DND-41 (cell line): ENCODE results near the gene NFKB1.

ENCODE experiments used
- ATAC-seq: fragments of 200-7000 bp; cut with Tn5 transposase; 3 replicates; pipeline ENCODE4 v1.9.1; 2021; ENCODE audit warnings: low read depth; ENCODE audit not compliant: insufficient read depth
- DNase-seq: peaks from one replicate; pipeline ENCODE4 v3.0.0-alpha.2; 2020
- H2AFZ ChIP-seq: 2 replicates; pipeline ENCODE4 v1.6.0; 2012; ENCODE audit warnings: low read depth, low read length
- H3K27ac ChIP-seq: 2 replicates; pipeline ENCODE4 v1.5.1; 2012; ENCODE audit warnings: low read length, inconsistent platforms
- H3K27me3 ChIP-seq: fragments of 200-600 bp; sonication (generic); 2 replicates; pipeline ENCODE4 v1.6.0; 2012; ENCODE audit warnings: low read length, mild to moderate bottlenecking, inconsistent platforms; ENCODE audit not compliant: insufficient read depth, poor library complexity
- H3K36me3 ChIP-seq: 2 replicates; pipeline ENCODE4 v1.5.1; 2012; ENCODE audit warnings: low read length, inconsistent platforms; ENCODE audit not compliant: insufficient read depth
- H3K4me1 ChIP-seq: 2 replicates; pipeline ENCODE4 v1.5.1; 2012; ENCODE audit warnings: mild to moderate bottlenecking, low read length; ENCODE audit not compliant: insufficient read depth
- H3K4me2 ChIP-seq: 2 replicates; pipeline ENCODE4 v1.6.0; 2012; ENCODE audit warnings: mild to moderate bottlenecking, moderate library complexity, low read length, inconsistent platforms; ENCODE audit not compliant: insufficient read depth
- H3K4me3 ChIP-seq, 2 experiments: fragments of 200-600 bp in 1 of 2; shearing (Covaris generic) in 1 of 2; 2 replicates each; pipeline ENCODE4 v1.5.1; 2012 to 2016; ENCODE audit warnings: inconsistent platforms in 2 of 2, low read length in 2 of 2, mild to moderate bottlenecking in 2 of 2, low read depth in 1 of 2, moderate library complexity in 1 of 2
- H3K79me2 ChIP-seq: 2 replicates; pipeline ENCODE4 v1.6.0; 2012; ENCODE audit warnings: low read length, inconsistent platforms; ENCODE audit not compliant: insufficient read depth
- H3K9ac ChIP-seq: 2 replicates; pipeline ENCODE4 v1.6.0; 2012; ENCODE audit warnings: low read depth, mild to moderate bottlenecking, inconsistent platforms, low read length, moderate library complexity
- H3K9me3 ChIP-seq: 2 replicates; pipeline ENCODE4 v1.5.1; 2012; ENCODE audit warnings: low read length, moderate library complexity, mild to moderate bottlenecking, inconsistent platforms; ENCODE audit not compliant: insufficient read depth, severe bottlenecking
- H4K20me1 ChIP-seq: 2 replicates; pipeline ENCODE4 v1.6.0; 2012; ENCODE audit warnings: low read length; ENCODE audit not compliant: insufficient read depth
- EZH2 ChIP-seq: IDR thresholded peaks from 3 replicates; pipeline ENCODE4 v1.6.1; 2012; ENCODE audit warnings: borderline replicate concordance, low read depth, mild to moderate bottlenecking, moderate library complexity, low read length, inconsistent platforms; ENCODE audit not compliant: severe bottlenecking
- TF ChIP-seq, protein P1 (sequence below): IDR thresholded peaks from 2 replicates; pipeline ENCODE4 v1.5.1; 2012; ENCODE audit warnings: borderline replicate concordance, low read length, moderate library complexity, mild to moderate bottlenecking; ENCODE audit not compliant: poor library complexity, severe bottlenecking; ENCODE audit errors: extremely low read depth

NFKB1 gene

DNA sequence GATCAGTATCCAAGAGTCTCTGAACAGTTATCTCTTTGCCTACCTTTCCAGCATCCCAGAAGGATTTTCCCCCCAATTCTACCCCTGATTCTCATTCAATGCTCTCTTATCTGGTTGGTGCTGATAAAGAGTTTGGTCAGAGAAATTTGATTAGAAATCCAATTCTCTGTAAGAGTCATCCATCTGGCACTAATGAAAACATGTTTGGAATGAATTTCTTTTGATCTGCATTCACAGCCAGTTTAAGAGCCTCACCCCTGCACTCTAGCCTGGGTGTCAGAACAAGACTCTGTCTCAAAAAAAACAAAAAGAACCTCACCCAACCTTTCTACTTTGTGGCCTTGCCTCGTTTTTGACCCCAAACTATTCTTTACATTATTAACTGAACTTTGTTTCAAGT, 137.5 kb downstream of the NFKB1 start:
- no peak overlapping the region for H3K4me3 ChIP-seq
- H3K27me3 ChIP-seq, result no peaks in the 10 kb centered on the region
- no peak for DNase-seq
- H3K79me2 ChIP-seq, result no peaks in the 10 kb centered on the region
- H3K4me1 ChIP-seq, result no peaks in the 10 kb centered on the region
- ATAC-seq, result no peak
- peaks cover 18% of the 10 kb centered on the region for H3K36me3 ChIP-seq
- H3K27ac ChIP-seq, result no peak overlapping the region
- no peaks in the 10 kb centered on the region for H4K20me1 ChIP-seq
- no peak overlapping the region for H3K9ac ChIP-seq
- TF ChIP-seq, protein P1, sequence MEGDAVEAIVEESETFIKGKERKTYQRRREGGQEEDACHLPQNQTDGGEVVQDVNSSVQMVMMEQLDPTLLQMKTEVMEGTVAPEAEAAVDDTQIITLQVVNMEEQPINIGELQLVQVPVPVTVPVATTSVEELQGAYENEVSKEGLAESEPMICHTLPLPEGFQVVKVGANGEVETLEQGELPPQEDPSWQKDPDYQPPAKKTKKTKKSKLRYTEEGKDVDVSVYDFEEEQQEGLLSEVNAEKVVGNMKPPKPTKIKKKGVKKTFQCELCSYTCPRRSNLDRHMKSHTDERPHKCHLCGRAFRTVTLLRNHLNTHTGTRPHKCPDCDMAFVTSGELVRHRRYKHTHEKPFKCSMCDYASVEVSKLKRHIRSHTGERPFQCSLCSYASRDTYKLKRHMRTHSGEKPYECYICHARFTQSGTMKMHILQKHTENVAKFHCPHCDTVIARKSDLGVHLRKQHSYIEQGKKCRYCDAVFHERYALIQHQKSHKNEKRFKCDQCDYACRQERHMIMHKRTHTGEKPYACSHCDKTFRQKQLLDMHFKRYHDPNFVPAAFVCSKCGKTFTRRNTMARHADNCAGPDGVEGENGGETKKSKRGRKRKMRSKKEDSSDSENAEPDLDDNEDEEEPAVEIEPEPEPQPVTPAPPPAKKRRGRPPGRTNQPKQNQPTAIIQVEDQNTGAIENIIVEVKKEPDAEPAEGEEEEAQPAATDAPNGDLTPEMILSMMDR, result no peak
- no peak for TF ChIP-seq EZH2
- H3K9me3 ChIP-seq, result no peaks in the 10 kb centered on the region
- H2AFZ ChIP-seq, result no peak overlapping the region
- no peak overlapping the region for H3K4me2 ChIP-seq

DNA sequence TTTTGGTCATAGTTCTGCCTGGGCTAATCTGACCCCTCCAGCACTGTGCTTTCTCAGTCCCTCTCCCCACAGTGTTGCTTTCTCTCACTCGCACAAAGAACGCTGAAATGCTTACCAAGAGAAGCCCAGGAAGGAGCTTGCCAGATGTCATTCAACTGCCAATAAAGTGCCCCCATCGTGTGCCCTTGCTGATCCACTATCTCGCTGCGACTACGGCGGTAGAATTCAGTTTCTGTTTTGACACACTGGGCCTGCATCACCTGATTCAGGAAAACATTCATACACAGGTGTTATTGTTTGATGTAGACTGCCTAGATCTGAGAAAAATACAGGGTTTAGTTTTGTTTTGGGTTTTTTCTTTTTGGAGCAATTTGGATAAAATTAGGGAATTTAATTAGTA, 138.4 kb downstream of the NFKB1 start:
- peak; percentile 55 for ATAC-seq
- no peak overlapping the region for H3K27ac ChIP-seq
- no peak overlapping the region for H3K4me2 ChIP-seq
- H3K36me3 ChIP-seq, result peaks cover 14% of the 10 kb centered on the region
- no peak for DNase-seq
- H3K9ac ChIP-seq, result no peak overlapping the region
- no peaks in the 10 kb centered on the region for H3K79me2 ChIP-seq
- no peak overlapping the region for H2AFZ ChIP-seq
- H3K4me1 ChIP-seq, result no peaks in the 10 kb centered on the region
- H3K4me3 ChIP-seq, result no peak overlapping the region
- H3K9me3 ChIP-seq, result no peaks in the 10 kb centered on the region
- no peaks in the 10 kb centered on the region for H3K27me3 ChIP-seq
- H4K20me1 ChIP-seq, result no peaks in the 10 kb centered on the region
- TF ChIP-seq, protein P1, result no peak
- TF ChIP-seq EZH2, result no peak

DNA sequence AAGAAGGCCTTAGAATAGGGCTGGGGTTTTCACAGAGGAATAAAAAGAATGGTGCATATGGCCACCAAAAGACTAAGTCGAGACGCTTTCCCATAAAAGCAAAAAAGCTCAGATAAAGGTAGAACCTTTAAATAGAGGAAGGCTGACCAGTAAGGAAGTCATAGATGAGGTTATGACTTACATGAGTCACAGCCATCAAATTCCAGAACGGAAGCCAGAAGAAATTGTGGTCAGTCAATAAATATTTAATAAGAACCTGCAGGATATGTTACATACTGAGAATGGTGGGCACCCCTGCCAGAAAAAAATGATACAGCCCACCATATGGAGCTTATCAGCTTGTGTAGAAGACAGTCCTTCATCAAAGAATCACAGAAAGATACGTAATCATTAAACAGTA, 139.5 kb downstream of the NFKB1 start:
- no peak overlapping the region for H3K27ac ChIP-seq
- H3K4me2 ChIP-seq, result no peak overlapping the region
- H4K20me1 ChIP-seq, result no peaks in the 10 kb centered on the region
- H3K36me3 ChIP-seq, result peaks cover 11% of the 10 kb centered on the region; the same call in 1 of the 2 replicates
- no peaks in the 10 kb centered on the region for H3K27me3 ChIP-seq
- TF ChIP-seq, protein P1, result no peak
- TF ChIP-seq EZH2, result no peak
- ATAC-seq (no peak), DNase-seq (no peak)
- H3K4me1 ChIP-seq, result no peaks in the 10 kb centered on the region
- H3K79me2 ChIP-seq, result no peaks in the 10 kb centered on the region
- H2AFZ ChIP-seq, result no peak overlapping the region
- H3K9ac ChIP-seq, result no peak overlapping the region
- H3K9me3 ChIP-seq, result no peaks in the 10 kb centered on the region
- no peak overlapping the region for H3K4me3 ChIP-seq

DNA sequence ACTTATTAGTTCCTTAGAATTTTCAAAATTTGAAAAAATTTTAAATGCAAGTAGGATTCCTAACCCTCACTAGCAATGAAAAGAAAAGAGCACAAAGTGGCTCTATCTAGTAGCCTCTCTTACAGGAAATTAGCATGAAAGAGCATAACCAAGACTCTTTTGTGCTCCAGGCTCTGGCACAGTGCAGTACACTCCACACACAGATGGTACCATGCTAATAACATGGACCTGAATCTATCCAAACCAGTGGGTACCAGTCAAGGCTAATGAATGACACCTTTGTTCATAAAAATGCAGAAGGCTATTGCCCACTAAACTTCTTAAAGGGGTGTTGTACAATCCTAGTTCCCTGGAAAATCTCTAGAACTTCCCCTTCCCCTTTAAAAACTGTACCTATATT, 140.6 kb downstream of the NFKB1 start:
- Histone ChIP-seq H3K36me3 (peaks cover 9% of the 10 kb centered on the region; the same call in 1 of the 2 replicates), H4K20me1 (no peaks in the 10 kb centered on the region), H3K9me3 (no peaks in the 10 kb centered on the region), H2AFZ (no peak overlapping the region), H3K9ac (no peak overlapping the region), H3K79me2 (no peaks in the 10 kb centered on the region), H3K4me3 (no peak overlapping the region), H3K4me1 (no peaks in the 10 kb centered on the region), H3K27ac (no peak overlapping the region), H3K27me3 (no peaks in the 10 kb centered on the region), H3K4me2 (no peak overlapping the region)
- no peak for DNase-seq
- no peak for TF ChIP-seq EZH2
- TF ChIP-seq, protein P1, result no peak
- no peak for ATAC-seq
